SW480 (cell line): Measurements from ENCODE around the gene MCUR1.
"Not testable (repeated sequence)": the region's sequence is repeated elsewhere in the genome, so short reads cannot be mapped to it uniquely, and the experiment has no call there.

Experiments used
- DNase-seq: peaks from one replicate; pipeline ENCODE4 v3.0.0-alpha.2; 2016; ENCODE audit warnings: low spot score

The MCUR1 gene, protein sequence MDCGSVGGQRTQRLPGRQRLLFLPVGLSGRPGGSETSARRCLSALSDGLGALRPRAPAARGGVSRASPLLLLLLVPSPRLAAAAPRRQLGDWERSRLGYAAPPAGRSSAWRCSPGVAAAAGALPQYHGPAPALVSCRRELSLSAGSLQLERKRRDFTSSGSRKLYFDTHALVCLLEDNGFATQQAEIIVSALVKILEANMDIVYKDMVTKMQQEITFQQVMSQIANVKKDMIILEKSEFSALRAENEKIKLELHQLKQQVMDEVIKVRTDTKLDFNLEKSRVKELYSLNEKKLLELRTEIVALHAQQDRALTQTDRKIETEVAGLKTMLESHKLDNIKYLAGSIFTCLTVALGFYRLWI

DNA sequence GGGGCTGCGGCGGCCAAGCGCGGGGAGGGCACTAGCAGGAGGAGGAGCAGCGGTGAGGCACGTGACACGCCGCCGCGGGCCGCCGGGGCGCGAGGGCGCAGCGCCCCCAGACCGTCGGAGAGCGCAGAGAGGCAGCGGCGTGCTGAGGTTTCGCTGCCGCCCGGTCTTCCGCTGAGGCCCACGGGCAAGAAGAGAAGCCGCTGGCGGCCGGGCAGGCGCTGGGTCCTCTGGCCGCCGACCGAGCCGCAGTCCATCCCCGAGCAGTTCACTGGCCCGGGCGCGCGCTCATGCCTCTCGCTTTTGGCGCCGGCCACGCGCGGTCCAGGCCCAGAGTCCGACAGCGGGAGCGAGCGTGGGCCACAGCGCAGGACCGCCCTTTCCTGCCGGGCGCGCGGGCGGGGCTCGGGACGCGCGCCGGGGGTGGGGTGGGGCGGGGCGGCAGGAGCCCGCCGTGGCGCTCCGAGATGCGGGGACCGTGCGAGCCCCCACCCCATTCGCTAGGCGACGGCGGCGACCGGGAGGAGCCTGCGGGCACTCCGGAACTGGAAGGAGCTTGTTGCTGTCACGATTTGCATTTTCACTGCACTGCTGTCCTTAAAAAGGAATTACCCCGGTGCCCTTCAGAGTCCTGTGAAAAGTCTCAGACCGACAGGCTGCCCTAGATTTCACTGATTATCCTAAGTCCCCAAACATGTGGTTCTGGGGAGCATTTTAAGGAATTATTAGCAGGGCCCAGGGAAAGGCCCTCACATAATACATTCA lies at the start of gene MCUR1:
MCUR1 (minus strand) TSS at position 382 of the 762 bp plus-strand sequence; CDS start at position 254, 128 bp downstream.
- DNase-seq: peak; percentile 86

GRCh38 chr6:13863699-13864155 lies 49.4 kb upstream of the MCUR1 start:
- DNase-seq: peak; percentile 12

GRCh38 chr6:13860556-13861185 lies 46.3 kb upstream of the MCUR1 start:
- DNase-seq: not testable (repeated sequence)

GRCh38 chr6:13859871-13860555 lies 45.7 kb upstream of the MCUR1 start:
- DNase-seq: no peak

GRCh38 chr6:13854716-13855250 lies 40.4 kb upstream of the MCUR1 start:
- DNase-seq: no peak

DNA sequence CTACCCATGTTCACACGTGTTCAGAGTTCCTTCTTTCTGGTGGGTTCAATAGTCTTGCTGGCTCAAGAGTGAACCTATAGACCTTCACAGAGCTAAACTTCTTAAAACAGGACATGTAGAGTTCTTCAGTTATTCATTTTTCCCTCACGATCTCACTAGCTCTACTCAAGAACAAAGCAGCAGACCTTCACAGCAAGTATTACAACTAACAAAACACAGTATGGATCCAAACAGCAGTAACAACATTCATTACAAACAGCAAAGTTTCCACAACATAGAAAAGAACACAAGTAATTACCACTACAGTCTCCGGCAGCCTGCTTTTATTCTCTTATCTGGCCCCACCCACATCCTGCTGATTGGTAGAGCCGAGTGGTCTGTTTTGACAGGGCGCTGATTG lies 39.5 kb upstream of the MCUR1 start:
- DNase-seq: no peak

DNA sequence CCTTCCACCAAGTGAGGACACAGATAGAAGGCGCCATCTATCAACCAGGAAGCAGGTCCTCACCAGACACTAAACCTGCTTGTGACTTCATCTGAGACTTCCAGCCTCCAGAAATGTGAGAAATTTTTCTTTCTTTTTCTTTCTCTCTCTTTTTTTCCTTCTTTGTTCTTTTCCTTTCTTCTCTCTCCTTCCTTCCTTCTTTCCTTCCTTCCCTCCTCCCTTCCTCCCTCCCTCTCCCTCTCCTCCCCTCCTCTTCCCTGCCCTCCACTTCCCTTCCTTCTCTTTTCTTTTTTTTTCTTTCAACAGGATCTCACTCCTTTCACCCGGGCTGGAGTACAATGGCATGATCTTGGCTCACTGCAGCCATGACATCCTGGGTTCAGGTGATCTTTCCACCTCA lies 37.4 kb upstream of the MCUR1 start:
- no peak for DNase-seq

DNA sequence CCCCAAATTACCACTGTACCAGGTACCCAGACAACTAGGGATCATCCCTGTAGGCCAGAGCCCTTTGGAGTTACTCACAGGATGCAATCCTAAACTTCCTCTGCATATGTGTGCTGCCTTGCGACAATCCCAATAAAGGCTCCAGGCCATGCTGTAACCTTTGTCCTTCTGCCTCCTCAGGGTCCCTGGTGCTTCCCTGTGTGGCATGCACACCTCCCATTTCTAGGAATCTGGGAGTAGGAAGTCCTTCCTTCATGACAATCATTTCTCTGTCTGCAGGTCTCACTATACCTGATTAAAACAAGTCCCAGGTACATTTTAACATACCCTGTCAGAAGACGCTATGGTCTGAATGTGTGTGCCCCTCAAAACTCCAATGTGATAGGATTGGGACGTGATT lies 37.0 kb upstream of the MCUR1 start:
- no peak for DNase-seq

DNA sequence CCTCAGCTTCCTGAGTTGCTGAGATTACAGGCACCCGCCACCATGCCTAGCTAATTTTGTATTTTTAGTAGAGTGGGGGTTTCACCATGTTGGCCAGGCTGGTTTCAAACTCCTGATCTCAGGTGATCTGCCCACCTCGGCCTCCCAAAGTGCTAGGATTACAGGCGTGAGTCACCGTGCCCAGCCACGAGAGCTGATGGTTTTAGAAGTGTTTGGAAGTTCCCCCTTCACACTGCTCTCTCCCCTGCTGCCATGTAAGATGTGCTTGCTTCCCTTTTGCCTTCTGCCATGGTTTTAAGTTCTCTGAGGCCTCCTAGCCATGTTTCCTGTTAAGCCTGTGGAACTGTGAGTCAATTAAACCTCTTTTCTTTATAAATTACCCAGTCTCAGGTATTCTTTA lies 36.3 kb upstream of the MCUR1 start:
- not testable (repeated sequence) for DNase-seq

DNA sequence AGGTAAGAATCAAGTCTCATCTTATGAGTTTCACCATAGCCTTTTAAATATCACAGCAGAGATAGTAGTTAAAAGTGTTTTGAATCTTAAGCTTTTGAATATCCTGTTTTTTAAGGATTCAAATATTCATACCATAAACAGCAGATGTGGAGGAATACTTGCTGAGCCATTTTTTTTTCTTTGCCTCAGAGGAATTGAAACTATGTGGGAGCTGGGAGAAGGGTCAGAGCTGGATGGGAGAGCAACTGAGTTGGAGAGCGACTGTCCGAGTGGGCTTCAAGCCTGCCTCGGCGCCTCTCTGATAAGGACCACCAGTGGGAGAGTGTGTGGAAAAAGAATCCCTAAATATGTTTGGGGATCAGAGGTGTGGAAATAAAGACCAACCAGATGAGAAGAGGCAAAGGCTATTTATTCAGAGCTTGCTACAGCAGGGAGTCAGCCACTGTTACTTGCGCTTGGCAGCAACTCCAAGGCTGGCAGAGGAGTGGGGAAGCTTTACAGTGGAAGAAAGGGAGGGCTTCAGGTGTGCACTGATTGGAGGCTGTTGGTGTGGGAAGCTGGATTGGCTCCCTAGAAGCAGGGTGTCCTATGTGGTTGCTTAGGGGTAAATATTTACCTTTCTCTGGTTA lies 34.3 kb upstream of the MCUR1 start:
- no peak for DNase-seq

DNA sequence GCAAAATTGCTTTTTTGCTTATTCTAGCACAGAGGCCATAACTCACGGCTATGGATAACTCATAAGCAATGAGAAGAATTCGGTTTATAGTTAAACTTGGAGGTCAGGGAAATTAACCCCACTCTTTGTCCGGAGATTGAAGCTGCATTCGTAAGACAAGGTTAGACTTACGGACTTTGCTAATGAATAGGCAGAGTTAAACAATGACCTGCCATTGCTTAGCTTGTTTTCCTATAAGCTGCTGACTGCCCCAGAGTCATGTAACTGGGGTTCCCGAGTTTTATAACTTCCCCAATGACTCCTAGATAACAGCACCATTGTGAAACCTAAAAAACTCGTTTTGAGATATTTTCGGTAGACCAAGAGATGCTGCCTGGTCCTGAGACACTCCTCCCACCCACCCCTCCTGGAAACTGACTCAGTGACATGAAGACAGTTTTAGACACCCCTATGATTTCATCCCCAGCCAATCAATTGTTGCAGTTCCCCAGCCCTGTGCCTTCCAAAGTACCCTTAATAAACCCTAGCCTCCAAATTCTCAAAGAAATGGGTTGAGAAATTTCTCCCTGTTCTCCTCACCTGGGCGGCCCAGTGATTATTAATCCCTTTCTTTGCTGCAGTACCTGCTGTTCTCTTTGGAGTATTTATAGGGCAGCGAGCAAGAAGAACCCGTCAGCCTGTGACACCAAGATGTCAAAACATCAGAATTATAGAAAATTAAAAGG lies 33.1 kb upstream of the MCUR1 start:
- no peak for DNase-seq

GRCh38 chr6:13846841-13847240 lies 32.5 kb upstream of the MCUR1 start:
- no peak for DNase-seq

DNA sequence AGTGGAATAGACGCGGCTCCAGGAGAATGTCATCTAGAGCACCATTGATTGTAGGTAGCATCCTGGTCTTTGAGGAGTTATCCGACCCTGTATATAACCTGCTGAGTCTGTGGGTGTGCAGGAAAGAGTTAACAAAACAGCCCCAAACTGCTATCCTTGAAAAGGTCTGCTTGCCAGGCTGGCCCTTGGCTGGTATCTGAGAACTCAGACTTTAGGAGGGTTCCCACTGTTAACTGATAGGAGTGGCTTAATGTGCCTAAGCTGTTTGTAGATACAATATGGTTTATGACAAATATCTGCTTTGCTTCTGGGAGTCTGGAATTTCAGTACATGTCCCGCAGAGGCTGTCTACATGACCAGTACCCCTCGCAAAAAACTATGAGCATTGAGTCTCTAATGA lies 27.6 kb upstream of the MCUR1 start:
- DNase-seq: no peak

GRCh38 chr6:13838616-13839015 lies 24.3 kb upstream of the MCUR1 start:
- no peak for DNase-seq

- DNase-seq: no peak
Observed at GRCh38 chr6:13836170-13836569, 21.8 kb upstream of the MCUR1 start.

- DNase-seq: no peak
Observed at GRCh38 chr6:13834790-13835189, 20.4 kb upstream of the MCUR1 start.

DNA sequence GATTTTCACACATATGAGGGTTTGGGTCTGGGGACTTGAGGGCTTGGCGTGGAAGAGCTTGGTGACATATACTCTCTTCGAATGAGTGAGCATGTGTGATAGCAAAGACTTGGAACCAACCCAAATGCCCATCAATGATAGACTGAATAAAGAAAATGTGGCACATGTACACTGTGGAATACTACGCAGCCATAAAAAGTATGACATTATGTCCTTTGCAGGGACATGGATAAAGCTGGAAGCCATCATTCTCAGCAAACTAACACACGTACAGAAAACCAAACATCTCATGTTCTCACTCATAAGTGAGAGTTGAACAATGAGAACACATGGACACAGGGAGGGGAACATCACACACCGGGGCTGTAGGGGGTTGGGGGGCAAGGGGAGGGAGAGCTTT lies 19.7 kb upstream of the MCUR1 start:
- not testable (repeated sequence) for DNase-seq

- no peak for DNase-seq
Observed at GRCh38 chr6:13832778-13833177, 18.4 kb upstream of the MCUR1 start.

DNA sequence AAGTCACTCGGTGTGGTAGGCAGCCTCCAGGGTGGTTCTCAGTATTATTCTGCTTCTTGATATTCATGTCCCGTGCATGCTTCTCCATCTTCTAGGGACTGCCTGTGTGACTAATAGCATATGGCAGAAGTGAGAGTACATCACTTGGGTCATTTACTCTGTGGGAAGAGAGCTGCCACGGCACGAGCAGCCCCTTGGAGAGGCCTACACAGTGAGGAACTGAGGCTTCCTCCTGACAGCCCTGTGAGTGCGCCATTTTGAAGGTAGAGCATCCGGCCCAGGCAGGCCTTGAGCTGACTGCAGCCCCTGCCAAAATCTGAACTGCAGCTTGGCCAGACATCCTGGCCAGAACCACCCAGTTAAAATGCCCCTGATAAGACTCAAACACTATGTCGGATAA lies 17.3 kb upstream of the MCUR1 start:
- no peak for DNase-seq

DNA sequence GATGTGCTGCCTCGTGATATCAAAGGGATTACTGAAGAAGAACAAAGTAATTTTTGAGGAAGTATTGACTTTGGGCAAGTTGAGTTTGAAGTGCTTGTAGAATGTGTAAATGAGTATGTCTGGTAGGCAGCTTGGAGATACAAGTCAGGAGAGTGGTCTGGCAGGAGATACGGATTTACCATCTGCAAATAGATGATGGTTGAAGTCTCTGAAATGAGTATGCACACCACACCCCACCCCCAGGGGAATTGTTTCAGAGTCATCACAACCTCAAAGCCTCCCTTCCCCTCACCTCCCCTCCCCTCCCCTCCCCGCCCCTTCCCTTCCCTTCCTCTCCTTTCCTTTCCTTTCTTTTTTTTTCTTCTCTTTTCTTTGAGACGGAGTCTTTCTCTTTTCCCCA lies 16.4 kb upstream of the MCUR1 start:
- no peak for DNase-seq

DNA sequence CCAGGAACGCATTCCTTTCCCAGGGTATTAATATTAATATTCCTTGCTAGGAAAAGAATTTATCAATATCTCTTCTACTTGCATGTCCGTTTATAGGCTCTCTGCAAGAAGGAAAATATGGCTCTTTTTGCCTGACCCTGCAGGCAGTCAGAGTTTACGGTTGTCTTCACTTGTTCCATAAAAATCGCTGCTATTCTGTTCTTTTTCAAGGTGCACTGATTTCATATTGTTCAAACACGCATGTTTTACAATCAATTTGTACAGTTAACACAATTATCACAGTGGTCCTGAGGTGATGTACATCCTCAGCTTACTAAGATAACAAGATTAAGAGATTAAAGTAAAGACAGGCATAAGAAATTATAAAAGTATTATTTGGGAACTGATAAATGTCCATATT lies 15.1 kb upstream of the MCUR1 start:
- DNase-seq: not testable (repeated sequence)
